WTC11 (cell line): ENCODE data around the gene CHDH. TPM values are rescaled to one million over a fixed set of nuclear protein-coding genes. Genes with fewer than 3 reads are reported as not detected.

Experiments used
- ATAC-seq: fragments of 200-7000 bp; cut with Tn5 transposase; 2 replicates; pipeline ENCODE4 v1.10.0; 2021; ENCODE audit warnings: mild to moderate bottlenecking, moderate library complexity
- CTCF ChIA-PET: fragments of 300-600 bp; sonication (Branson Sonifier 250); formaldehyde crosslinking; loops from one replicate; lab custom pipeline; 2021; ENCODE audit warnings: antibody characterized with exemption; lab: Charles Lee
- POLR2A ChIA-PET: fragments of 350-600 bp; sonication (Branson Sonifier 250); formaldehyde crosslinking; loops from one replicate; lab custom pipeline; 2021; ENCODE audit warnings: antibody characterized with exemption; lab: Charles Lee
- DNase-seq: peaks from one replicate; pipeline ENCODE4 v3.0.0; 2021; ENCODE audit warnings: low spot score
- H3K27ac Mint-ChIP-seq: 2 replicates; pipeline ENCODE4 v1.8.0; 2021; ENCODE audit warnings: mixed read lengths
- H3K27me3 Mint-ChIP-seq: 2 replicates; pipeline ENCODE4 v1.8.0; 2021; ENCODE audit warnings: low read depth, mild to moderate bottlenecking, moderate library complexity, mixed read lengths
- H3K36me3 Mint-ChIP-seq: 2 replicates; pipeline ENCODE4 v1.8.0; 2021; ENCODE audit warnings: mixed read lengths
- H3K4me1 Mint-ChIP-seq: 2 replicates; pipeline ENCODE4 v1.8.0; 2022; ENCODE audit warnings: mixed read lengths
- H3K4me3 Mint-ChIP-seq: 2 replicates; pipeline ENCODE4 v1.8.0; 2021; ENCODE audit warnings: mild to moderate bottlenecking, moderate library complexity, mixed read lengths
- H3K9me3 Mint-ChIP-seq: 2 replicates; pipeline ENCODE4 v1.8.0; 2021; ENCODE audit warnings: mixed read lengths
- ARID4B ChIP-seq: sonication (generic); formaldehyde crosslinking; IDR thresholded peaks from 2 replicates; pipeline ENCODE4 v1.8.0; 2023; ENCODE audit warnings: missing genetic modification reagents, mild to moderate bottlenecking, borderline replicate concordance
- ATF1 ChIP-seq: sonication (generic); formaldehyde crosslinking; IDR thresholded peaks from 2 replicates; pipeline ENCODE4 v1.8.1; 2023; ENCODE audit warnings: mild to moderate bottlenecking, moderate library complexity, missing genetic modification reagents
- ATF3 ChIP-seq: sonication (generic); formaldehyde crosslinking; conservative IDR thresholded peaks from 2 replicates; pipeline ENCODE4 v1.8.1; 2022; ENCODE audit warnings: mild to moderate bottlenecking, missing genetic modification reagents
- CREM ChIP-seq: sonication (generic); formaldehyde crosslinking; IDR thresholded peaks from 2 replicates; pipeline ENCODE4 v1.8.1; 2022; ENCODE audit warnings: mild to moderate bottlenecking, missing genetic modification reagents, moderate library complexity
- GRHL2 ChIP-seq: fragments of 250-450 bp; sonication (Bioruptor Pico); IDR thresholded peaks from 2 replicates; pipeline ENCODE4 v1.8.0; 2022; ENCODE audit warnings: mild to moderate bottlenecking, moderate library complexity; ENCODE audit not compliant: insufficient replicate concordance, severe bottlenecking
- IRF2 ChIP-seq: sonication (generic); formaldehyde crosslinking; IDR thresholded peaks from 2 replicates; pipeline ENCODE4 v1.8.0; 2022; ENCODE audit warnings: low read depth, missing genetic modification reagents, borderline replicate concordance
- JUN ChIP-seq: sonication (generic); formaldehyde crosslinking; IDR thresholded peaks from 2 replicates; pipeline ENCODE4 v1.8.0; 2023; ENCODE audit warnings: mild to moderate bottlenecking, missing genetic modification reagents
- KAT7 ChIP-seq: sonication (generic); formaldehyde crosslinking; IDR thresholded peaks from 2 replicates; pipeline ENCODE4 v1.8.1; 2023; ENCODE audit warnings: missing genetic modification reagents, mild to moderate bottlenecking, borderline replicate concordance
- NFATC4 ChIP-seq: fragments of 250-450 bp; sonication (Bioruptor Pico); IDR thresholded peaks from 2 replicates; pipeline ENCODE4 v1.9.0; 2021; ENCODE audit warnings: mild to moderate bottlenecking
- NR1H2 ChIP-seq: sonication (generic); formaldehyde crosslinking; IDR thresholded peaks from 2 replicates; pipeline ENCODE4 v1.9.0; 2021; ENCODE audit warnings: mild to moderate bottlenecking, moderate library complexity, missing genetic modification reagents
- SMAD3 ChIP-seq: sonication (generic); formaldehyde crosslinking; IDR thresholded peaks from 2 replicates; pipeline ENCODE4 v1.8.0; 2022; ENCODE audit warnings: missing genetic modification reagents, mild to moderate bottlenecking, borderline replicate concordance
- SOX15 ChIP-seq: fragments of 250-450 bp; sonication (Bioruptor Pico); IDR thresholded peaks from 2 replicates; pipeline ENCODE4 v1.9.0; 2021; ENCODE audit warnings: mild to moderate bottlenecking
- TEAD4 ChIP-seq: sonication (generic); formaldehyde crosslinking; IDR thresholded peaks from 2 replicates; pipeline ENCODE4 v1.8.0; 2022; ENCODE audit warnings: mild to moderate bottlenecking, missing genetic modification reagents
- ZNF121 ChIP-seq: sonication (generic); formaldehyde crosslinking; IDR thresholded peaks from 2 replicates; pipeline ENCODE4 v1.8.0; 2023; ENCODE audit warnings: missing genetic modification reagents
- ZNF232 ChIP-seq: sonication (generic); formaldehyde crosslinking; IDR thresholded peaks from 2 replicates; pipeline ENCODE4 v1.8.0; 2022; ENCODE audit warnings: mild to moderate bottlenecking, missing genetic modification reagents
- ZNF263 ChIP-seq: sonication (generic); formaldehyde crosslinking; IDR thresholded peaks from 2 replicates; pipeline ENCODE4 v1.8.1; 2022; ENCODE audit warnings: low read depth, mild to moderate bottlenecking, moderate library complexity, missing genetic modification reagents
- ZNF281 ChIP-seq: sonication (generic); formaldehyde crosslinking; IDR thresholded peaks from 2 replicates; pipeline ENCODE4 v1.8.0; 2023; ENCODE audit warnings: mild to moderate bottlenecking, missing genetic modification reagents
- ZNF416 ChIP-seq: fragments of 250-450 bp; sonication (Bioruptor Pico); IDR thresholded peaks from 2 replicates; pipeline ENCODE4 v1.9.0; 2021; ENCODE audit warnings: mild to moderate bottlenecking, inconsistent platforms
- ZNF532 ChIP-seq: fragments of 250-450 bp; sonication (Bioruptor Pico); IDR thresholded peaks from 2 replicates; pipeline ENCODE4 v1.9.0; 2021; ENCODE audit warnings: mild to moderate bottlenecking, borderline replicate concordance
- total RNA-seq: library from RNA; stranded (reverse); gene quantifications from 3 replicates; pipeline ENCODE4 v1.2.3, GENCODE V29; 2021
- TF ChIP-seq, protein P1 (sequence below): sonication (generic); formaldehyde crosslinking; IDR thresholded peaks from 2 replicates; pipeline ENCODE4 v1.8.0; 2022; ENCODE audit warnings: mild to moderate bottlenecking, missing genetic modification reagents
- TF ChIP-seq, protein P2 (sequence below): fragments of 250-450 bp; sonication (Bioruptor Pico); IDR thresholded peaks from 2 replicates; pipeline ENCODE4 v1.8.0; 2021; ENCODE audit warnings: mild to moderate bottlenecking

Gene CHDH
- total RNA-seq, 1 experiment from 2014 or later = 11.7 TPM

DNA sequence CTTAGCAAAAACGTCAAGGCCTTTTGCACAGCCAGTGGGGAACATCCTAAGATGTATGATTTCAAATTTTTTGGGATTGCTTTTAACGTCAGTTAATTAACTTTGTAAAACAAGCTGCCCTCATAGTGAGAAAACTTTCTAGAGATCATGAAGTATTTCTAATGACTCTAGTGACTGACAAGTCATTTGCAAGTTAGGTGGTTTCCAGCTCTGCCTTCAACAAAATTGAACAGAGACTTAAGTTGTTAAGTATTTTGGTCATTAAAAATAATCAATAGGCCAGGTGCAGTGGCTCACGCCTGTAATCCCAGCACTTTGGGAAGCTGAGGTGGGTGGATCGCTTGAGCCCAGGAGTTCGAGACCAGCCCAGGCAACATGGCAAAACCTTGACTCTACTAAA, 71.2 kb downstream of the CHDH start:
- no peaks in the 10 kb centered on the region for H3K27me3 Mint-ChIP-seq
- no peak overlapping the region for H3K27ac Mint-ChIP-seq

GRCh38 chr3:53774414-53774813, 71.8 kb downstream of the CHDH start:
- Mint-ChIP-seq H3K27me3 (no peaks in the 10 kb centered on the region), H3K4me3 (no peak overlapping the region), H3K9me3 (no peaks in the 10 kb centered on the region), H3K36me3 (no peaks in the 10 kb centered on the region), H3K27ac (no peak overlapping the region), H3K4me1 (peaks cover 8% of the 10 kb centered on the region; the same call in 1 of the 2 replicates)
- ChIA-PET CTCF (no interaction called here), POLR2A (no interaction called here)
- no peak for ATAC-seq
- no peak for DNase-seq
- TF ChIP-seq ZNF263 (CRISPR knock-in tag) = no peak
- TF ChIP-seq KAT7 = no peak
- no peak for TF ChIP-seq ZNF121 (CRISPR knock-in tag)
- TF ChIP-seq ZNF532 = no peak
- no peak for TF ChIP-seq IRF2 (CRISPR knock-in tag)
- TF ChIP-seq GRHL2 (CRISPR knock-in tag) = no peak
- TF ChIP-seq, protein P1, sequence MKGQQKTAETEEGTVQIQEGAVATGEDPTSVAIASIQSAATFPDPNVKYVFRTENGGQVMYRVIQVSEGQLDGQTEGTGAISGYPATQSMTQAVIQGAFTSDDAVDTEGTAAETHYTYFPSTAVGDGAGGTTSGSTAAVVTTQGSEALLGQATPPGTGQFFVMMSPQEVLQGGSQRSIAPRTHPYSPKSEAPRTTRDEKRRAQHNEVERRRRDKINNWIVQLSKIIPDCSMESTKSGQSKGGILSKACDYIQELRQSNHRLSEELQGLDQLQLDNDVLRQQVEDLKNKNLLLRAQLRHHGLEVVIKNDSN (CRISPR knock-in tag) = no peak
- TF ChIP-seq SMAD3 (CRISPR knock-in tag) = no peak
- TF ChIP-seq TEAD4 (CRISPR knock-in tag) = no peak
- TF ChIP-seq SOX15 = no peak
- no peak for TF ChIP-seq ZNF232 (CRISPR knock-in tag)
- no peak for TF ChIP-seq ARID4B (CRISPR knock-in tag)
- no peak for TF ChIP-seq JUN (CRISPR knock-in tag)
- TF ChIP-seq ATF3 (CRISPR knock-in tag) = no peak

More for the DNA sequence above, 71.2 kb downstream of the CHDH start:
- H3K4me1 Mint-ChIP-seq = peaks cover 8% of the 10 kb centered on the region; the same call in 1 of the 2 replicates
- ChIA-PET CTCF (no interaction called here), POLR2A (no interaction called here)
- H3K9me3 Mint-ChIP-seq = no peaks in the 10 kb centered on the region
- no peak overlapping the region for H3K4me3 Mint-ChIP-seq
- DNase-seq (no peak), ATAC-seq (no peak)
- H3K36me3 Mint-ChIP-seq = no peaks in the 10 kb centered on the region
- TF ChIP-seq SOX15 (no peak), ZNF281 (CRISPR knock-in tag) (no peak), TEAD4 (CRISPR knock-in tag) (no peak), NR1H2 (CRISPR knock-in tag) (no peak), KAT7 (no peak), ZNF416 (CRISPR knock-in tag) (no peak), ATF1 (CRISPR knock-in tag) (no peak), CREM (CRISPR knock-in tag) (no peak), NFATC4 (CRISPR knock-in tag) (no peak)
- TF ChIP-seq, protein P2, sequence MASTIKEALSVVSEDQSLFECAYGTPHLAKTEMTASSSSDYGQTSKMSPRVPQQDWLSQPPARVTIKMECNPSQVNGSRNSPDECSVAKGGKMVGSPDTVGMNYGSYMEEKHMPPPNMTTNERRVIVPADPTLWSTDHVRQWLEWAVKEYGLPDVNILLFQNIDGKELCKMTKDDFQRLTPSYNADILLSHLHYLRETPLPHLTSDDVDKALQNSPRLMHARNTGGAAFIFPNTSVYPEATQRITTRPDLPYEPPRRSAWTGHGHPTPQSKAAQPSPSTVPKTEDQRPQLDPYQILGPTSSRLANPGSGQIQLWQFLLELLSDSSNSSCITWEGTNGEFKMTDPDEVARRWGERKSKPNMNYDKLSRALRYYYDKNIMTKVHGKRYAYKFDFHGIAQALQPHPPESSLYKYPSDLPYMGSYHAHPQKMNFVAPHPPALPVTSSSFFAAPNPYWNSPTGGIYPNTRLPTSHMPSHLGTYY (CRISPR knock-in tag) = no peak
